ENCODE results near the gene NCKIPSD. TPM values are rescaled to one million over a fixed set of nuclear protein-coding genes. Genes with fewer than 3 reads are reported as not detected.

The NCKIPSD gene
- polyA plus RNA-seq, 3 donors, result 15.1 to 23.4 (median 20.0) TPM

- no peak for DNase-seq (ENCODE audit: extremely low read depth in 1 of 11, low read depth in 9 of 11, low spot score in 4 of 11)
These were observed 52.0 kb downstream of the NCKIPSD start for GRCh38 chr3:48633743-48634142.

GRCh38 chr3:48633256-48633655 lies 52.5 kb downstream of the NCKIPSD start:
- DNase-seq (ENCODE audit: extremely low read depth in 1 of 11, low read depth in 9 of 11, low spot score in 4 of 11), result no peak

GRCh38 chr3:48631516-48632448 lies 53.9 kb downstream of the NCKIPSD start:
- no peak for DNase-seq (ENCODE audit: extremely low read depth in 1 of 11, low read depth in 9 of 11, low spot score in 4 of 11)

GRCh38 chr3:48630833-48631232 lies 54.9 kb downstream of the NCKIPSD start:
- no peak for DNase-seq (ENCODE audit: extremely low read depth in 1 of 11, low read depth in 9 of 11, low spot score in 4 of 11)

GRCh38 chr3:48630407-48630806 lies 55.3 kb downstream of the NCKIPSD start:
- DNase-seq (ENCODE audit: extremely low read depth in 1 of 11, low read depth in 9 of 11, low spot score in 4 of 11), result no peak

- DNase-seq (ENCODE audit: extremely low read depth in 1 of 11, low read depth in 9 of 11, low spot score in 4 of 11), result no peak
These were observed 55.8 kb downstream of the NCKIPSD start for GRCh38 chr3:48629894-48630293.

GRCh38 chr3:48628277-48629017 lies 57.3 kb downstream of the NCKIPSD start:
- DNase-seq (ENCODE audit: extremely low read depth in 1 of 11, low read depth in 9 of 11, low spot score in 4 of 11), result no peak

- DNase-seq (ENCODE audit: extremely low read depth in 1 of 11, low read depth in 9 of 11, low spot score in 4 of 11), result no peak
These were observed 60.1 kb downstream of the NCKIPSD start for GRCh38 chr3:48625600-48625999.

- no peak for DNase-seq (ENCODE audit: extremely low read depth in 1 of 11, low read depth in 9 of 11, low spot score in 4 of 11)
These were observed 60.9 kb downstream of the NCKIPSD start for GRCh38 chr3:48624767-48625166.

- peak in 1 of 11 donors; percentile 15 for DNase-seq (ENCODE audit: extremely low read depth in 1 of 11, low read depth in 9 of 11, low spot score in 4 of 11)
These were observed 61.7 kb downstream of the NCKIPSD start for GRCh38 chr3:48623851-48624547.

Other genes with a start within 250 kb of the NCKIPSD start
- 10 to 100 TPM; 25.5 to 28.8 (median 26.2) TPM for gene CCDC51, start 245.8 kb downstream of the NCKIPSD start, polyA plus RNA-seq (ENCODE audit: insufficient read length in 3 of 3)
- 100 to 1,000 TPM; 264 to 326 (median 318) TPM for gene TMA7, start 245.7 kb downstream of the NCKIPSD start, polyA plus RNA-seq (ENCODE audit: insufficient read length in 3 of 3)
- 10 to 100 TPM; 12.7 to 14.9 (median 13.1) TPM for gene ATRIP, start 239.2 kb downstream of the NCKIPSD start, polyA plus RNA-seq (ENCODE audit: insufficient read length in 3 of 3)
- 100 to 1,000 TPM in 2 of 3 donors, 10 to 100 TPM in 1; 93.2 to 120 (median 101) TPM for gene SHISA5, start 181.7 kb downstream of the NCKIPSD start, polyA plus RNA-seq (ENCODE audit: insufficient read length in 3 of 3)
- 10 to 100 TPM in 1 of 3 donors, 1 to 10 TPM in 2; 4.0 to 12.8 (median 5.2) TPM for gene PFKFB4, start 129.1 kb downstream of the NCKIPSD start, polyA plus RNA-seq (ENCODE audit: insufficient read length in 3 of 3)
- gene UCN2, start 122.1 kb downstream of the NCKIPSD start, polyA plus RNA-seq (ENCODE audit: insufficient read length in 3 of 3), result under 1 TPM; 0.26 to 0.41 (median 0.30) TPM
- 10 to 100 TPM; 15.5 to 31.0 (median 30.0) TPM for gene COL7A1, start 90.6 kb downstream of the NCKIPSD start, polyA plus RNA-seq (ENCODE audit: insufficient read length in 3 of 3)
- 100 to 1,000 TPM; 268 to 311 (median 285) TPM for gene UQCRC1, start 76.3 kb downstream of the NCKIPSD start, polyA plus RNA-seq (ENCODE audit: insufficient read length in 3 of 3)
- gene TMEM89, start 64.1 kb downstream of the NCKIPSD start, polyA plus RNA-seq (ENCODE audit: insufficient read length in 3 of 3), result under 1 TPM in 1 of 3 donors, not detected in 2; 0.30 TPM
- gene SLC26A6, start 50.5 kb downstream of the NCKIPSD start, polyA plus RNA-seq (ENCODE audit: insufficient read length in 3 of 3), result 10 to 100 TPM; 26.8 to 33.9 (median 29.0) TPM
- 1 to 10 TPM; 1.2 to 1.3 (median 1.2) TPM for gene CELSR3, start 23.0 kb downstream of the NCKIPSD start, polyA plus RNA-seq (ENCODE audit: insufficient read length in 3 of 3)
- 100 to 1,000 TPM; 201 to 262 (median 238) TPM for gene IP6K2, start 31.3 kb upstream of the NCKIPSD start, polyA plus RNA-seq (ENCODE audit: insufficient read length in 3 of 3)
- 10 to 100 TPM; 40.0 to 49.8 (median 47.0) TPM for gene PRKAR2A, start 162.0 kb upstream of the NCKIPSD start, polyA plus RNA-seq (ENCODE audit: insufficient read length in 3 of 3)
- gene SLC25A20, start 213.0 kb upstream of the NCKIPSD start, polyA plus RNA-seq (ENCODE audit: insufficient read length in 3 of 3), result 10 to 100 TPM; 14.1 to 22.4 (median 21.2) TPM
- 10 to 100 TPM; 68.6 to 98.2 (median 71.4) TPM for gene ARIH2, start 232.9 kb upstream of the NCKIPSD start, polyA plus RNA-seq (ENCODE audit: insufficient read length in 3 of 3)